Colonic mucosa (tissue), 4 donors: Measurements from ENCODE around the gene TRIM58. TPM values are rescaled to one million over a fixed set of nuclear protein-coding genes. Genes with fewer than 3 reads are reported as not detected.

Source experiments
- DNase-seq: peaks from one replicate; pipeline ENCODE4 v3.0.0-alpha.2; 2020
- H3K27ac ChIP-seq: fragments of 200-600 bp; one replicate; pipeline ENCODE4 v1.8.0; 2021
- H3K27me3 ChIP-seq: fragments of 200-600 bp; one replicate; pipeline ENCODE4 v1.8.0; 2021
- H3K36me3 ChIP-seq: fragments of 200-600 bp; one replicate; pipeline ENCODE4 v1.8.0; 2021
- H3K4me1 ChIP-seq: fragments of 200-600 bp; one replicate; pipeline ENCODE4 v1.8.0; 2021; ENCODE audit warnings: mild to moderate bottlenecking
- H3K4me3 ChIP-seq: fragments of 200-600 bp; one replicate; pipeline ENCODE4 v1.8.0; 2021
- H3K9ac ChIP-seq, 2 donors: one replicate each; pipeline ENCODE4 v1.7.0; 2013; ENCODE audit warnings: control low read depth in 2 of 2, low read depth in 2 of 2, low read length in 2 of 2
- H3K9me3 ChIP-seq: fragments of 200-600 bp; one replicate; pipeline ENCODE4 v1.8.0; 2021
- intact Hi-C: fragments of 100-400 bp; cut with DNase I; formaldehyde crosslinking; loops from one replicate; pipeline ENCODE4 v1.14.1; 2022
- total RNA-seq, 2 donors: library from RNA; stranded (reverse); fragmentation: NEBNext Ultra II Directional in 1 of 2; extraction: Animal tissue kit (Norgen Biotek cat#: 25700) in 1 of 2; gene quantifications; one replicate each; pipeline ENCODE4 v1.2.1, GENCODE V29; 2021
- TF ChIP-seq, protein P1 (sequence below): fragments of 200-600 bp; IDR thresholded peaks from one replicate; pipeline ENCODE4 v1.8.0; 2022; ENCODE audit warnings: antibody characterized with exemption, mild to moderate bottlenecking
- donor health status: healthy.
- donor health status: DM: no; HTN: no; CAD: no.
- donor health status: DM: no; HTN: no; CAD: no.

TRIM58 gene
- total RNA-seq, 2 donors from 2014 or later: 2.4 to 3.6 TPM

- no peak overlapping the region for H3K27ac ChIP-seq
- H3K27me3 ChIP-seq: peaks cover 5% of the 10 kb centered on the region
- H3K4me1 ChIP-seq: no peaks in the 10 kb centered on the region
- no peaks in the 10 kb centered on the region for H3K9me3 ChIP-seq
- DNase-seq: no peak
- TF ChIP-seq, protein P1, sequence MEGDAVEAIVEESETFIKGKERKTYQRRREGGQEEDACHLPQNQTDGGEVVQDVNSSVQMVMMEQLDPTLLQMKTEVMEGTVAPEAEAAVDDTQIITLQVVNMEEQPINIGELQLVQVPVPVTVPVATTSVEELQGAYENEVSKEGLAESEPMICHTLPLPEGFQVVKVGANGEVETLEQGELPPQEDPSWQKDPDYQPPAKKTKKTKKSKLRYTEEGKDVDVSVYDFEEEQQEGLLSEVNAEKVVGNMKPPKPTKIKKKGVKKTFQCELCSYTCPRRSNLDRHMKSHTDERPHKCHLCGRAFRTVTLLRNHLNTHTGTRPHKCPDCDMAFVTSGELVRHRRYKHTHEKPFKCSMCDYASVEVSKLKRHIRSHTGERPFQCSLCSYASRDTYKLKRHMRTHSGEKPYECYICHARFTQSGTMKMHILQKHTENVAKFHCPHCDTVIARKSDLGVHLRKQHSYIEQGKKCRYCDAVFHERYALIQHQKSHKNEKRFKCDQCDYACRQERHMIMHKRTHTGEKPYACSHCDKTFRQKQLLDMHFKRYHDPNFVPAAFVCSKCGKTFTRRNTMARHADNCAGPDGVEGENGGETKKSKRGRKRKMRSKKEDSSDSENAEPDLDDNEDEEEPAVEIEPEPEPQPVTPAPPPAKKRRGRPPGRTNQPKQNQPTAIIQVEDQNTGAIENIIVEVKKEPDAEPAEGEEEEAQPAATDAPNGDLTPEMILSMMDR: no peak
- H3K9ac ChIP-seq: no peak overlapping the region
- intact Hi-C loops: no loop called here
- H3K36me3 ChIP-seq: no peaks in the 10 kb centered on the region
- no peak overlapping the region for H3K4me3 ChIP-seq
These were observed 1.1 kb upstream of the TRIM58 start for GRCh38 chr1:247855911-247856310.

- no peaks in the 10 kb centered on the region for H3K4me1 ChIP-seq
- TF ChIP-seq, protein P1: no peak
- H3K27me3 ChIP-seq: peaks cover 5% of the 10 kb centered on the region
- H3K9me3 ChIP-seq: no peaks in the 10 kb centered on the region
- H3K27ac ChIP-seq: no peak overlapping the region
- H3K9ac ChIP-seq: no peak overlapping the region
- intact Hi-C loops: no loop called here
- no peaks in the 10 kb centered on the region for H3K36me3 ChIP-seq
- no peak for DNase-seq
- peak overlapping the region; percentile 59 for H3K4me3 ChIP-seq
These were observed 1.1 kb downstream of the TRIM58 start for GRCh38 chr1:247857985-247858619.

GRCh38 chr1:247862756-247863155 lies 5.8 kb downstream of the TRIM58 start:
- no peak for DNase-seq
- Histone ChIP-seq H3K4me1 (no peaks in the 10 kb centered on the region), H3K9me3 (no peaks in the 10 kb centered on the region), H3K9ac (no peak overlapping the region), H3K27ac (no peak overlapping the region), H3K36me3 (no peaks in the 10 kb centered on the region), H3K4me3 (no peak overlapping the region), H3K27me3 (no peaks in the 10 kb centered on the region)
- intact Hi-C loops: no loop called here
- TF ChIP-seq, protein P1: no peak

DNA sequence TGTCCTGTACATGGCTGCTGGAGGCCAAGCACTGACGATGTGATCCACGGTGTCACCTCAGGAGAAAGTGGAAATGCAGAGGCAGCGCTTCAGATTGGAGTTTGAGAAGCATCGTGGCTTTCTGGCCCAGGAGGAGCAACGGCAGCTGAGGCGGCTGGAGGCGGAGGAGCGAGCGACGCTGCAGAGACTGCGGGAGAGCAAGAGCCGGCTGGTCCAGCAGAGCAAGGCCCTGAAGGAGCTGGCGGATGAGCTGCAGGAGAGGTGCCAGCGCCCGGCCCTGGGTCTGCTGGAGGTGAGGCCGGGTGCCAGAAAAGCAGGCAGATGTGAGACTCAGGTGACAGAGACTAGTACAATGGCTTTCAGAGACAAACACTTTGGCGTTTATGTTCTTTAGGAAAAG lies 7.7 kb downstream of the TRIM58 start:
- H3K4me1 ChIP-seq: no peaks in the 10 kb centered on the region
- intact Hi-C loops: no loop called here
- H3K27ac ChIP-seq: no peak overlapping the region
- no peak for DNase-seq
- no peak overlapping the region for H3K4me3 ChIP-seq
- H3K9ac ChIP-seq: no peak overlapping the region
- no peaks in the 10 kb centered on the region for H3K9me3 ChIP-seq
- H3K27me3 ChIP-seq: no peaks in the 10 kb centered on the region
- no peaks in the 10 kb centered on the region for H3K36me3 ChIP-seq
- TF ChIP-seq, protein P1: no peak

DNA sequence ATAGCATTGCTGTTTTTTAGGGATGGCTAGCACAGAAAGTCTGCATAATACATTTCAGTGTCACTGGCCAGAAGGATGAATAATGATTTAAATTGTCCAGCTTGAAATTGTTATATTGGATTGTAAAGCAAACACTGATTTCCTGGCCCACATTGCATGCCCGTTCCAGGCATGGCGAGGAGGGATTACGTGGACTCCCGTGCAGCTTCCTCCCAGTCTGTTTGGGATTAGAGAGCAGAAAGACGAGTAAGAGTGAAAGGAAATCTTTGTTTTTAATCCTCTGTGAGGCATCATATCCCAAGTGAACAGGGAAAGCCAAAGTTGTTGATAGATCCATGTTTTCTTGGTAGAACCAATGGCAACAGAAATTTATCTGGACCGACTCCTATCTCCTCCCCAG lies 8.4 kb downstream of the TRIM58 start:
- H3K27me3 ChIP-seq: no peaks in the 10 kb centered on the region
- DNase-seq: no peak
- intact Hi-C loops: no loop called here
- H3K9ac ChIP-seq: no peak overlapping the region
- no peaks in the 10 kb centered on the region for H3K36me3 ChIP-seq
- no peaks in the 10 kb centered on the region for H3K4me1 ChIP-seq
- TF ChIP-seq, protein P1: no peak
- H3K4me3 ChIP-seq: no peak overlapping the region
- H3K9me3 ChIP-seq: no peaks in the 10 kb centered on the region
- H3K27ac ChIP-seq: no peak overlapping the region
